Neural crest cell (in vitro differentiated cells): Measurements from ENCODE around the gene NFE2L1. TPM values are rescaled to one million over a fixed set of nuclear protein-coding genes. Genes with fewer than 3 reads are reported as not detected.
"Not testable (repeated sequence)": the region's sequence is repeated elsewhere in the genome, so short reads cannot be mapped to it uniquely, and the experiment has no call there.

Experiments
- DNase-seq: peaks from one replicate; pipeline ENCODE4 v3.0.0; 2021; ENCODE audit warnings: low read depth, mixed read lengths, low spot score
- H3K27ac Mint-ChIP-seq: one replicate; pipeline ENCODE4 v1.8.0; 2021; ENCODE audit warnings: mild to moderate bottlenecking, mixed read lengths; ENCODE audit not compliant: unreplicated experiment
- H3K27me3 Mint-ChIP-seq: 2 replicates; pipeline ENCODE4 v1.8.0; 2021; ENCODE audit warnings: low read depth, mild to moderate bottlenecking, mixed read lengths
- H3K36me3 Mint-ChIP-seq: 2 replicates; pipeline ENCODE4 v1.8.0; 2021; ENCODE audit warnings: low read depth, mild to moderate bottlenecking, mixed read lengths
- H3K4me1 Mint-ChIP-seq: 2 replicates; pipeline ENCODE4 v1.8.0; 2021; ENCODE audit warnings: mixed read lengths
- H3K4me3 Mint-ChIP-seq: one replicate; pipeline ENCODE4 v1.8.0; 2021; ENCODE audit warnings: mild to moderate bottlenecking, mixed read lengths
- H3K9me3 Mint-ChIP-seq: 2 replicates; pipeline ENCODE4 v1.8.0; 2021; ENCODE audit warnings: mixed read lengths
- CTCF ChIP-seq: fragments of 200-600 bp; sonication (generic); conservative IDR thresholded peaks from 2 replicates; pipeline ENCODE4 v1.5.0; 2021; ENCODE audit warnings: antibody characterized with exemption, mild to moderate bottlenecking
- total RNA-seq: library from RNA; stranded (reverse); gene quantifications from 2 replicates; pipeline ENCODE4 v1.2.1, GENCODE V29; 2021

The NFE2L1 gene
- total RNA-seq, 1 donor from 2014 or later, result 121 TPM

GRCh38 chr17:48016112-48016511, 32.0 kb upstream of the NFE2L1 start:
- no peak for DNase-seq
- H3K27ac Mint-ChIP-seq, result peak overlapping the region; percentile 73
- no peaks in the 10 kb centered on the region for H3K9me3 Mint-ChIP-seq
- no peaks in the 10 kb centered on the region for H3K27me3 Mint-ChIP-seq
- TF ChIP-seq CTCF, result no peak
- peaks cover 75% of the 10 kb centered on the region for H3K4me1 Mint-ChIP-seq
- H3K4me3 Mint-ChIP-seq, result peak overlapping the region; percentile 32
- no peaks in the 10 kb centered on the region for H3K36me3 Mint-ChIP-seq

- not testable (repeated sequence) for H3K27me3 Mint-ChIP-seq, DNase-seq, H3K36me3 Mint-ChIP-seq, H3K9me3 Mint-ChIP-seq
- peak overlapping the region; percentile 79 for H3K27ac Mint-ChIP-seq
- peak overlapping the region; percentile 74 for H3K4me3 Mint-ChIP-seq
- peaks cover 73% of the 10 kb centered on the region for H3K4me1 Mint-ChIP-seq
These were observed 30.4 kb upstream of the NFE2L1 start for GRCh38 chr17:48017817-48018158.

- Mint-ChIP-seq H3K27me3 (peaks cover 7% of the 10 kb centered on the region), H3K36me3 (no peaks in the 10 kb centered on the region), H3K4me1 (peaks cover 72% of the 10 kb centered on the region), H3K4me3 (peak overlapping the region; percentile 20), H3K27ac (no peak overlapping the region), H3K9me3 (no peaks in the 10 kb centered on the region)
- TF ChIP-seq CTCF, result no peak
- DNase-seq, result no peak
These were observed 26.2 kb upstream of the NFE2L1 start for GRCh38 chr17:48021934-48022333.

GRCh38 chr17:48022901-48023300, 25.3 kb upstream of the NFE2L1 start:
- Mint-ChIP-seq H3K9me3 (no peaks in the 10 kb centered on the region), H3K4me1 (peaks cover 65% of the 10 kb centered on the region), H3K27ac (no peak overlapping the region), H3K27me3 (peaks cover 7% of the 10 kb centered on the region), H3K36me3 (no peaks in the 10 kb centered on the region), H3K4me3 (peak overlapping the region; percentile 90)
- no peak for TF ChIP-seq CTCF
- DNase-seq, result no peak

GRCh38 chr17:48023400-48024148, 24.6 kb upstream of the NFE2L1 start:
- Mint-ChIP-seq H3K36me3 (no peaks in the 10 kb centered on the region), H3K4me1 (peaks cover 59% of the 10 kb centered on the region), H3K9me3 (no peaks in the 10 kb centered on the region), H3K27ac (peak overlapping the region; percentile 93), H3K27me3 (peaks cover 7% of the 10 kb centered on the region), H3K4me3 (peak overlapping the region; percentile 90)
- peak; percentile 79 for DNase-seq
- peak; percentile 26 for TF ChIP-seq CTCF
